GM15510 (cell line): Measurements from ENCODE around the gene EIF3C.
"Not testable (repeated sequence)": the region's sequence is repeated elsewhere in the genome, so short reads cannot be mapped to it uniquely, and the experiment has no call there.

Experiments
- POLR2A ChIP-seq: IDR thresholded peaks from 3 replicates; pipeline ENCODE4 v1.6.1; 2011; ENCODE audit warnings: borderline replicate concordance; ENCODE audit not compliant: insufficient read length; ENCODE audit errors: extremely low read depth

EIF3C gene, protein sequence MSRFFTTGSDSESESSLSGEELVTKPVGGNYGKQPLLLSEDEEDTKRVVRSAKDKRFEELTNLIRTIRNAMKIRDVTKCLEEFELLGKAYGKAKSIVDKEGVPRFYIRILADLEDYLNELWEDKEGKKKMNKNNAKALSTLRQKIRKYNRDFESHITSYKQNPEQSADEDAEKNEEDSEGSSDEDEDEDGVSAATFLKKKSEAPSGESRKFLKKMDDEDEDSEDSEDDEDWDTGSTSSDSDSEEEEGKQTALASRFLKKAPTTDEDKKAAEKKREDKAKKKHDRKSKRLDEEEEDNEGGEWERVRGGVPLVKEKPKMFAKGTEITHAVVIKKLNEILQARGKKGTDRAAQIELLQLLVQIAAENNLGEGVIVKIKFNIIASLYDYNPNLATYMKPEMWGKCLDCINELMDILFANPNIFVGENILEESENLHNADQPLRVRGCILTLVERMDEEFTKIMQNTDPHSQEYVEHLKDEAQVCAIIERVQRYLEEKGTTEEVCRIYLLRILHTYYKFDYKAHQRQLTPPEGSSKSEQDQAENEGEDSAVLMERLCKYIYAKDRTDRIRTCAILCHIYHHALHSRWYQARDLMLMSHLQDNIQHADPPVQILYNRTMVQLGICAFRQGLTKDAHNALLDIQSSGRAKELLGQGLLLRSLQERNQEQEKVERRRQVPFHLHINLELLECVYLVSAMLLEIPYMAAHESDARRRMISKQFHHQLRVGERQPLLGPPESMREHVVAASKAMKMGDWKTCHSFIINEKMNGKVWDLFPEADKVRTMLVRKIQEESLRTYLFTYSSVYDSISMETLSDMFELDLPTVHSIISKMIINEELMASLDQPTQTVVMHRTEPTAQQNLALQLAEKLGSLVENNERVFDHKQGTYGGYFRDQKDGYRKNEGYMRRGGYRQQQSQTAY

DNA sequence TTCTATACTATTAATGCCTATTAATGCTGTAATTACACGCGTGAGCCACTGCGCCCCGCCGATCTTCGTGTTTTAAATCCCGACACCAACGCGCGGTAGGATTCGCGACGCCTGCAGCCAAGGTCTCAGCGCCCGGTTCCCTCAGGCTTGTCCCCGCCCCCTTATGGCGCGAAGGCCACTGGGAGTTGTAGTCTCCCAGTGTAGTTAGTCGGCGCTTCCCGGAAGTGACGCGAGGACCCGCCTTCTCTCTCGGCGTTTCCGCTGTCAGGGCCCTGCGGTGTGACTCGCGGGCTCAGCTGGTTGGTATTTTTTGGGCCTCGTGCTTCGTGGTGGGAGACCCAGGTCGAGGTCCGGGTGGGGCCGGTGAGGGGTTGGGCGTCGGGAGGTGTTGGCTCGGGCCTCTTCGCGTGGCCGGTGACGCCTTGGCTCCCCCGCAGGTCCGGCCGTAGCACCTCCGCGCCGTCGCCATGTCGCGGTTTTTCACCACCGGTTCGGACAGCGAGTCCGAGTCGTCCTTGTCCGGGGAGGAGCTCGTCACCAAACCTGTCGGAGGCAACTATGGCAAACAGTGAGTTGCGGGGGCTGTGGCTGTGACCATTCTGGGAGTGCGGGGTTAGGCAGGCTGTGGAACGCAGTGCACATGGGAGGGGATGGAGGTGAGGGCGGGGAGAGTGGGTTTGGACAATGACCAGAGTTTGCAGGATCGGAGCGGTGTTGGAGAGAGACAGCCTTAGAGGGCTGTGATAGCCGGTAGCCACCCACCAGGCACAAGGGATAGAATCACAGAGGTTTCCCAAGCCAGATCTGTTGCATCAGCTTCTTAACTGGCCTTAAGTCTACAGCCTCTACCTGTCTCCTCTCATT, at the start of gene EIF3C:
EIF3C (plus strand) TSS at position 245 of the 864 bp plus-strand sequence; CDS start at position 468, 223 bp downstream.
- not testable (repeated sequence) for TF ChIP-seq POLR2A

DNA sequence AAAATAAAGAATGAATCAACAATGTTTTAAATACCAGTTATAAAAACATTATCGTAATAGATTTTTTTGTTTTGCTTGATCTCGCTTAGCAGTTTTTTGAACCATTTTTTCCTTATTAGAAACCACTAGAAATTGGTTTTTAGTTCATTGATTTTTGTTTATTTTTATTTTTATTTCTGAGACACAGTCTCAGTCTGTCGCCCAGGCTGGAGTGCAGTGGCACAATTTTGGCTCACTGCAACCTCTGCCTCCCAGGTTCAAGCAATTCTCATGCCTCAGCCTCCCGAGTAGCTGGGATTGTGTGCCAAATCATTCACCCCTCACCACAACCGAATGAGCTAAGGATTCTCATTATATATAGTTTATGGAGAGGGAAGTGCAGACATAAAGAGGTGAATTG, 40.2 kb downstream of the EIF3C start, which contains the start of gene NPIPB9:
NPIPB9 (plus strand) TSS at position 301 of the 400 bp plus-strand sequence.
- not testable (repeated sequence) for TF ChIP-seq POLR2A
